PC-3 (cell line): ENCODE data around the gene POGLUT2. TPM values are rescaled to one million over a fixed set of nuclear protein-coding genes. Genes with fewer than 3 reads are reported as not detected.

Experiments used
- ATAC-seq: fragments of 200-7000 bp; cut with Tn5 transposase; 2 replicates; pipeline ENCODE4 v1.9.1; 2020; ENCODE audit warnings: mild to moderate bottlenecking, moderate library complexity
- BruUV-seq: library from RNA; stranded (reverse); fragments of 400-500 nt; replicated peaks from 2 replicates; lab custom pipeline; 2021; lab: Mats Ljungman, UMichigan
- CTCF ChIA-PET: fragments of 300-600 bp; sonication (Branson Sonifier 250); formaldehyde crosslinking; loops from one replicate; lab custom pipeline; 2022; ENCODE audit warnings: antibody characterized with exemption; lab: Charles Lee
- POLR2A ChIA-PET: fragments of 300-600 bp; sonication (Branson Sonifier 250); formaldehyde crosslinking; loops from one replicate; lab custom pipeline; 2022; ENCODE audit warnings: antibody characterized with exemption; ENCODE audit not compliant: unreplicated experiment; lab: Charles Lee
- DNase-seq: peaks from one replicate; pipeline ENCODE4 v3.0.0-alpha.2; 2015
- H2AFZ ChIP-seq: fragments of 300-600 bp; sonication (generic); 2 replicates; pipeline ENCODE4 v1.6.0; 2016; ENCODE audit warnings: antibody characterized with exemption, low read length
- H3F3A ChIP-seq: fragments of 300-600 bp; sonication (generic); one replicate; pipeline ENCODE4 v1.6.0; 2017; ENCODE audit warnings: antibody characterized with exemption, low read length, control low read depth, mild to moderate bottlenecking; ENCODE audit not compliant: unreplicated experiment
- H3K27ac ChIP-seq: fragments of 300-600 bp; sonication (generic); 2 replicates; pipeline ENCODE4 v1.5.1; 2016; ENCODE audit warnings: mild to moderate bottlenecking, low read length
- H3K27me3 ChIP-seq: fragments of 300-600 bp; sonication (generic); 2 replicates; pipeline ENCODE4 v1.6.1; 2016; ENCODE audit warnings: low read length, mixed read lengths
- H3K36me3 ChIP-seq: fragments of 300-600 bp; sonication (generic); 2 replicates; pipeline ENCODE4 v1.6.1; 2016; ENCODE audit warnings: low read depth, mixed run types, low read length, mixed read lengths
- H3K4me1 ChIP-seq: fragments of 300-600 bp; sonication (generic); 2 replicates; pipeline ENCODE4 v1.5.1; 2016; ENCODE audit warnings: low read length; ENCODE audit not compliant: insufficient read depth
- H3K4me2 ChIP-seq: fragments of 300-600 bp; sonication (generic); 2 replicates; pipeline ENCODE4 v1.6.0; 2016; ENCODE audit warnings: low read length
- H3K4me3 ChIP-seq: fragments of 300-600 bp; sonication (generic); 2 replicates; pipeline ENCODE4 v1.5.1; 2016; ENCODE audit warnings: mild to moderate bottlenecking, low read length, mixed read lengths
- H3K79me2 ChIP-seq: fragments of 300-600 bp; sonication (generic); 2 replicates; pipeline ENCODE4 v1.6.1; 2017; ENCODE audit warnings: low read length, mixed read lengths
- H3K9ac ChIP-seq: fragments of 300-600 bp; sonication (generic); 2 replicates; pipeline ENCODE4 v1.6.0; 2016; ENCODE audit warnings: mild to moderate bottlenecking, low read length
- H3K9me2 ChIP-seq: fragments of 300-600 bp; sonication (generic); replicated peaks from 2 replicates; pipeline ENCODE4 v1.6.1; 2016; ENCODE audit warnings: mixed run types, low read length, mixed read lengths
- H3K9me3 ChIP-seq: fragments of 300-600 bp; sonication (generic); 2 replicates; pipeline ENCODE4 v1.6.1; 2016; ENCODE audit warnings: low read length, mixed read lengths
- H4K20me1 ChIP-seq: fragments of 300-600 bp; sonication (generic); 2 replicates; pipeline ENCODE4 v1.6.1; 2016; ENCODE audit warnings: low read length, mixed read lengths
- EZH2 ChIP-seq: fragments of 300-600 bp; sonication (generic); IDR thresholded peaks from one replicate; pipeline ENCODE4 v1.6.1; 2017; ENCODE audit warnings: antibody characterized with exemption, mild to moderate bottlenecking, low read length; ENCODE audit not compliant: unreplicated experiment
- EZH2phosphoT487 ChIP-seq: fragments of 300-600 bp; sonication (generic); IDR thresholded peaks from 2 replicates; pipeline ENCODE4 v1.6.1; 2018; ENCODE audit warnings: mild to moderate bottlenecking, antibody characterized with exemption, low read length, borderline replicate concordance
- intact Hi-C: fragments of 100-400 bp; cut with micrococcal nuclease; formaldehyde crosslinking; loops from 2 replicates; pipeline ENCODE4 v1.9.0; 2023
- total RNA-seq: library from RNA; depleted of rRNA; stranded (reverse); fragments of >200 nt; gene quantifications from 2 replicates; pipeline ENCODE4 v1.2.3, GENCODE V29; 2014
- TF ChIP-seq, protein P1 (sequence below): fragments of 300-600 bp; sonication (generic); conservative IDR thresholded peaks from 2 replicates; pipeline ENCODE4 v1.5.1; 2017; ENCODE audit warnings: antibody characterized with exemption, low read depth, mild to moderate bottlenecking, low read length

POGLUT2 gene
- total RNA-seq, 1 experiment from 2014 or later: 6.7 TPM

DNA sequence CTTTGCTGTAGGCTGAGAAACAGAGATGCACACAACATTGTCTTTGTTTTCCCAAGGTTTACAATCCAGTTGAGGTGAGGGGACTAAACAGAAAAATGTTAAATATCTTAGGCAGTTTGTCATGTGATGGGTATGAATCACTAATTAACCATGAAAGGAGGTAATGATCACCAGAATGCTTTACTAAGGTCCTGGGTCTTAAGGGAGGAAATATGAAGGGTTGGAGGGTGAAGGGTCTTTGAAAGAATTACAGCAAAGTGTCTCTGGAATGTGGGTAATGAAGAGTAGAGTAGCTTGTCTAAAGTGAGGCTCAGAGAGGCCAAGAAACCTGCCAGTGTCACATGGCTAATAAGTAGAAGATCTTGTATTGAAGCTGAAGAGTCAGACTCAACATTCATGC, 19.1 kb upstream of the POGLUT2 start:
- H3K27me3 ChIP-seq: no peaks in the 10 kb centered on the region
- CTCF ChIA-PET: no interaction called here
- no peaks in the 10 kb centered on the region for H3K36me3 ChIP-seq
- H4K20me1 ChIP-seq: no peaks in the 10 kb centered on the region
- no peak overlapping the region for H3K4me3 ChIP-seq
- intact Hi-C loops: no loop called here
- DNase-seq: no peak
- no peak for ATAC-seq
- BruUV-seq: no TSS peak
- no peak overlapping the region for H3K9ac ChIP-seq
- TF ChIP-seq EZH2phosphoT487: no peak
- TF ChIP-seq, protein P1, sequence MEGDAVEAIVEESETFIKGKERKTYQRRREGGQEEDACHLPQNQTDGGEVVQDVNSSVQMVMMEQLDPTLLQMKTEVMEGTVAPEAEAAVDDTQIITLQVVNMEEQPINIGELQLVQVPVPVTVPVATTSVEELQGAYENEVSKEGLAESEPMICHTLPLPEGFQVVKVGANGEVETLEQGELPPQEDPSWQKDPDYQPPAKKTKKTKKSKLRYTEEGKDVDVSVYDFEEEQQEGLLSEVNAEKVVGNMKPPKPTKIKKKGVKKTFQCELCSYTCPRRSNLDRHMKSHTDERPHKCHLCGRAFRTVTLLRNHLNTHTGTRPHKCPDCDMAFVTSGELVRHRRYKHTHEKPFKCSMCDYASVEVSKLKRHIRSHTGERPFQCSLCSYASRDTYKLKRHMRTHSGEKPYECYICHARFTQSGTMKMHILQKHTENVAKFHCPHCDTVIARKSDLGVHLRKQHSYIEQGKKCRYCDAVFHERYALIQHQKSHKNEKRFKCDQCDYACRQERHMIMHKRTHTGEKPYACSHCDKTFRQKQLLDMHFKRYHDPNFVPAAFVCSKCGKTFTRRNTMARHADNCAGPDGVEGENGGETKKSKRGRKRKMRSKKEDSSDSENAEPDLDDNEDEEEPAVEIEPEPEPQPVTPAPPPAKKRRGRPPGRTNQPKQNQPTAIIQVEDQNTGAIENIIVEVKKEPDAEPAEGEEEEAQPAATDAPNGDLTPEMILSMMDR: no peak
- no peak for TF ChIP-seq EZH2
- H3K79me2 ChIP-seq: 0 out of 2 replicates have a peak, but pooled peaks cover 4% of the 10 kb centered on the region
- no peaks in the 10 kb centered on the region for H3F3A ChIP-seq
- POLR2A ChIA-PET: no interaction called here
- H3K9me2 ChIP-seq: no peaks in the 10 kb centered on the region
- H3K27ac ChIP-seq: no peak overlapping the region
- no peaks in the 10 kb centered on the region for H3K4me1 ChIP-seq
- no peaks in the 10 kb centered on the region for H3K9me3 ChIP-seq
- no peak overlapping the region for H3K4me2 ChIP-seq
- no peak overlapping the region for H2AFZ ChIP-seq

DNA sequence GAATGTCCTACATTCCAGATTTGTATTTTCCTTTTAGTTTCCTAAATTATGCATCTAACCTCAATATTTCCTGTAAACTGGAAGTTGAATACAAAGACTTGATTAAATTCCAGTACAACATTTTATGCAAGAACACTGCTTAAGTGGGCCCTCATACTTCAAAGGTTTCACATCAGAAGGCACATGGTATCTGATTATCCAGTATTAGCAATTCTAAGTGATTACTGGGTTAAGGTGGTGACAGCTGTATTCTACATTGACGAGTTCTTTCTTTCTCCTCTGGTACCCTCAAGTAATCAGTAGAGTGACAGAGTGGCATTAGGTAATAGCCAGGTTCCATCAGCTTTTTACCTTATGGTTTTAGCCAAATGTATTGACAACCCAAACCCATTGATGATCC, 18.5 kb upstream of the POGLUT2 start:
- H3K36me3 ChIP-seq: no peaks in the 10 kb centered on the region
- H3K4me2 ChIP-seq: no peak overlapping the region
- no peaks in the 10 kb centered on the region for H3K27me3 ChIP-seq
- no peak overlapping the region for H3K4me3 ChIP-seq
- BruUV-seq: no TSS peak
- POLR2A ChIA-PET: no interaction called here
- intact Hi-C loops: no loop called here
- CTCF ChIA-PET: no interaction called here
- DNase-seq (no peak), ATAC-seq (no peak)
- no peaks in the 10 kb centered on the region for H4K20me1 ChIP-seq
- H2AFZ ChIP-seq: no peak overlapping the region
- H3K9ac ChIP-seq: no peak overlapping the region
- no peaks in the 10 kb centered on the region for H3K4me1 ChIP-seq
- no peak for TF ChIP-seq EZH2phosphoT487
- TF ChIP-seq, protein P1: no peak
- no peak for TF ChIP-seq EZH2
- H3K9me2 ChIP-seq: no peaks in the 10 kb centered on the region
- no peak overlapping the region; the same call in 1 of the 2 replicates for H3K27ac ChIP-seq
- H3K79me2 ChIP-seq: 0 out of 2 replicates have a peak, but pooled peaks cover 4% of the 10 kb centered on the region
- no peaks in the 10 kb centered on the region for H3F3A ChIP-seq
- no peaks in the 10 kb centered on the region for H3K9me3 ChIP-seq

DNA sequence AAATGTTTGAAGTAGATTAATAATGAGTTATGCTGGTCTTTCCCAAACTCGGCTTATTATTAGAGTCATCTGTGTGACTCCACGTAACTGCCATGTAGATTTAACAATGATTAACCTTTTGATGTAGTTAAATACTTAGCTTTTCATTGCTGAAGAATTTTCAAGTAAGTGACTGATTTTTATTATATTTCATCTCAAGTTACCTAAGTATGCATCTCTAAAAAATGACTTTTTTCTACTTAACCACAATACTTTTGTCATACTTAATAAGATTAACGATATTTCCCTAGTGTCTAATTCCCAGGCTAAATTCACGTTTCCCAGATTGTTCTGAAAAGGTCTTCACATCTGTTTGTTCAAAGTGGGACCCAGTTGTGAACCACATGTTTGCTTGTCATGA, 17.9 kb upstream of the POGLUT2 start:
- intact Hi-C loops: no loop called here
- no peak overlapping the region for H2AFZ ChIP-seq
- no peaks in the 10 kb centered on the region for H3K36me3 ChIP-seq
- ATAC-seq: no peak
- no peak overlapping the region for H3K4me3 ChIP-seq
- no peak for DNase-seq
- H3K27ac ChIP-seq: no peak overlapping the region; the same call in 1 of the 2 replicates
- ChIA-PET CTCF (no interaction called here), POLR2A (no interaction called here)
- H3K27me3 ChIP-seq: no peaks in the 10 kb centered on the region
- no peak overlapping the region for H3K9ac ChIP-seq
- no peaks in the 10 kb centered on the region for H4K20me1 ChIP-seq
- no peaks in the 10 kb centered on the region for H3K9me3 ChIP-seq
- no peaks in the 10 kb centered on the region for H3K9me2 ChIP-seq
- H3F3A ChIP-seq: no peaks in the 10 kb centered on the region
- TF ChIP-seq, protein P1: no peak
- TF ChIP-seq EZH2: no peak
- no peak for TF ChIP-seq EZH2phosphoT487
- 0 out of 2 replicates have a peak, but pooled peaks cover 4% of the 10 kb centered on the region for H3K79me2 ChIP-seq
- no peaks in the 10 kb centered on the region for H3K4me1 ChIP-seq
- BruUV-seq: no TSS peak
- H3K4me2 ChIP-seq: no peak overlapping the region
